ENCODE measurements around the gene SLC9A2. TPM values are rescaled to one million over a fixed set of nuclear protein-coding genes. Genes with fewer than 3 reads are reported as not detected.
A peak's percentile ranks its signal among the peaks of the same experiment; 100 is the strongest.

The SLC9A2 gene
- polyA plus RNA-seq, 3 donors from 2014 or later = not detected

DNA sequence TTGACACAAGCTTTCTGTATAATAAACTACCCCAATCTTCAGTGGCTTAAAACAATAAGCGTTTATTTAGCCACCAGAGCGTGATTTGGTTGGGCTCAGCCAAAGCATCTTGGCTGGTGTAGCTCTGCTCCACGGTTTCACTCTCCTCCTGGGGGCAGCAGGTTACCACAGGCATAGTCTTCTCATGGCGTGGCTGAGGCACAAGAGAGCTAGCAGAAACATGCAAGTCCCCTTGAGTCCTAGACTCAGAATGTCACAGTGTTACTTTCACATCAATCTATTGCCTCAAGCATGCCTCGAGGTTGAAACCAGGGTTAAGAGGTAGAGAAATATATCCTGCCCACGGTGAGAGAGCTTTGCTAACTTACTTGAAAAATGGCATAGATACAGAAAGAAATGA, 19.9 kb upstream of the SLC9A2 start:
- DNase-seq = no peak
- H3K4me1 Mint-ChIP-seq = peaks cover 28 to 37% of the 10 kb centered on the region in 2 donors
- peaks cover 0 to 4% (median 3%) of the 10 kb centered on the region in 3 donors for H3K36me3 Mint-ChIP-seq
- peaks cover 12 to 18% (median 16%) of the 10 kb centered on the region in 3 donors for H3K27me3 Mint-ChIP-seq (ENCODE audit: low read depth in 3 of 3)
- no peaks in the 10 kb centered on the region for H3K9me3 Mint-ChIP-seq
- peak overlapping the region in 1 of 5 donors; percentile 5 for H3K4me3 Mint-ChIP-seq
- no peak overlapping the region for H3K27ac Mint-ChIP-seq

GRCh38 chr2:102601730-102602129, 17.6 kb upstream of the SLC9A2 start:
- Mint-ChIP-seq H3K4me3 (peak overlapping the region; percentile 25 to 62 (median 25)), H3K27me3 (ENCODE audit: low read depth in 3 of 3) (peaks cover 9 to 16% (median 16%) of the 10 kb centered on the region in 3 donors), H3K9me3 (no peaks in the 10 kb centered on the region), H3K36me3 (peaks cover 0 to 4% (median 3%) of the 10 kb centered on the region in 3 donors), H3K27ac (peak overlapping the region in 1 of 6 donors; percentile 16), H3K4me1 (peaks cover 28 to 37% of the 10 kb centered on the region in 2 donors)
- peak; percentile 45 to 50 (median 49) for DNase-seq

GRCh38 chr2:102603904-102604303, 15.4 kb upstream of the SLC9A2 start:
- Mint-ChIP-seq H3K9me3 (no peaks in the 10 kb centered on the region), H3K4me3 (no peak overlapping the region), H3K4me1 (peaks cover 28 to 37% of the 10 kb centered on the region in 2 donors), H3K36me3 (peaks cover 0 to 4% (median 3%) of the 10 kb centered on the region in 3 donors), H3K27ac (no peak overlapping the region), H3K27me3 (ENCODE audit: low read depth in 3 of 3) (peaks cover 7 to 16% (median 15%) of the 10 kb centered on the region in 3 donors)
- no peak for DNase-seq

GRCh38 chr2:102604769-102605168, 14.6 kb upstream of the SLC9A2 start:
- no peak overlapping the region for H3K4me3 Mint-ChIP-seq
- peaks cover 7 to 17% (median 14%) of the 10 kb centered on the region in 3 donors for H3K27me3 Mint-ChIP-seq (ENCODE audit: low read depth in 3 of 3)
- peaks cover 0 to 4% (median 3%) of the 10 kb centered on the region in 3 donors for H3K36me3 Mint-ChIP-seq
- H3K27ac Mint-ChIP-seq = no peak overlapping the region
- DNase-seq = no peak
- peaks cover 28 to 32% of the 10 kb centered on the region in 2 donors for H3K4me1 Mint-ChIP-seq
- H3K9me3 Mint-ChIP-seq = no peaks in the 10 kb centered on the region

DNA sequence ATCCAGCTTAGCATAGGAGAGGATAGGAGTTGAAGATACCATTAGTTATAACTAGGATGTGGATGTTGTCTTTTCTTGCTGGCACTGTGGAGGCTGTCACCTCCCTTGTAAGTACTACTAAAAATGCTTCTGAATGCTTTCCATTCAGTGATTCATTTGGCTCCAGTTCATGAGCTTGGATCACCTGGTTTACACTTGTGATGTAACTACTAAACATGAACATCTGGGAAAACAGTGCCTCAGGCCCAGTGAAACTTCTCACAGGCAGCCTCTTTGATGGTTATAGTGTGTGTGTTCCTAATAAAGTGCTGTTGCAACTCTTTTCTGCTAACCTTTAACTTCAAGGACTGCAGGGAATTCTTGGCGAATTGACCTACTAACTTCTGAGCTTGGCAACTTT, 13.0 kb upstream of the SLC9A2 start:
- Mint-ChIP-seq H3K36me3 (peaks cover 0 to 3% (median 0%) of the 10 kb centered on the region in 3 donors), H3K27me3 (ENCODE audit: low read depth in 3 of 3) (peaks cover 3 to 13% (median 5%) of the 10 kb centered on the region in 3 donors), H3K27ac (no peak overlapping the region), H3K9me3 (no peaks in the 10 kb centered on the region), H3K4me3 (no peak overlapping the region), H3K4me1 (peaks cover 19 to 20% of the 10 kb centered on the region in 2 donors)
- no peak for DNase-seq

- Mint-ChIP-seq H3K9me3 (no peaks in the 10 kb centered on the region), H3K36me3 (no peaks in the 10 kb centered on the region), H3K4me1 (peaks cover 13 to 15% of the 10 kb centered on the region in 2 donors), H3K27ac (no peak overlapping the region), H3K27me3 (ENCODE audit: low read depth in 3 of 3) (peaks cover 9 to 27% (median 16%) of the 10 kb centered on the region in 3 donors), H3K4me3 (no peak overlapping the region)
- DNase-seq = peak; percentile 41 to 62 (median 53)
Observed at GRCh38 chr2:102615620-102616436, 3.5 kb upstream of the SLC9A2 start.

DNA sequence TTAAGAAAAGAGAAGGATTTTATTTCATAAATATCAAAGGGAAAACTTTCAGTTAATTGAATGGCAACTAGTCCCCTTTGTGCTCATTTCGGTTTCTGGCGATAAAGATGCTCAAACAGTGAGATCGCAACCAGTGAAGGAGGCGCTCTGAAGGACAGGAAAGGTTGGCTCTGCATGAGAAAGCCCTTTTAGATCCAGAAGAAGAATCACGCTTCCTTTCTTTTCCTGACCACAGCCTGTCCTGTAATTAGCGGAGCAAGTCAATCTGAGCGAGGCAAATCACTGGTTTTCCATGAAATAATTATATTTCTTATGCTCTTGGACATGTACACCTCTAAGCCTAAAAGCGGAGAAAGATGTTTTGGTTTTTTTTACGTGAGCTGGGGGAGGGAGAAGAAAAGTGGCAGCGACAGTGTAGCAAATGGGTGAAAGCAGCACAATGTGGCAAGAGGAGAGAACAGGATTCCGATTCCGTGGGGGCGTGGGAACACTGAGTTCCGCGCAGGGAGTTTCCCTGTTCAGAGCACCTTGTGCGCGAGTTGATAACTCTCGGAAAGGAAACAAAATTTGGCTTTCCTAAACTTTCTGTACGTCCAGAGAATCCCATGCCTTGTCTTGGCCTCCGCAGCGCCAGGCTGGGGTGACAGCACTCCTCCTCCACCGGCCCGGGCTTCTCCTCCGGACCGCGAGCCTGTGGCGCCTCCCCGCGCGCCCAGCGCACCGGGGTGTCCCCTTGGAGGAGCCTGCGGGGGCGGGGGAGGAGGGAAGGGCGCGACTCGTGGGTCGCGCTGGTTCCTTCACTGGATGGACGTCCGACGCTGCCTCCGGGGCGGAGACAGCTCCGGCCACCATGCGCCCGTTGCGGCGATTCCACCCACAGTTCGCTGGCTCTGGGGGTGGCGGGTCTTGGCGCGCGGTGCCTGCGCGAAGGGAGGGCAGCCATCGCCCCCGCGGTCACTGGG, 620 bp upstream of the SLC9A2 start:
- Mint-ChIP-seq H3K4me1 (peaks cover 13 to 15% of the 10 kb centered on the region in 2 donors), H3K27me3 (ENCODE audit: low read depth in 3 of 3) (peaks cover 13 to 30% (median 22%) of the 10 kb centered on the region in 3 donors), H3K27ac (no peak overlapping the region), H3K36me3 (no peaks in the 10 kb centered on the region), H3K4me3 (peak overlapping the region; percentile 60 to 96 (median 67)), H3K9me3 (no peaks in the 10 kb centered on the region)
- DNase-seq = peak in 1 of 3 donors; percentile 8

GRCh38 chr2:102620332-102620731, 979 bp downstream of the SLC9A2 start:
- H3K4me1 Mint-ChIP-seq = peaks cover 13 to 15% of the 10 kb centered on the region in 2 donors
- H3K27me3 Mint-ChIP-seq (ENCODE audit: low read depth in 3 of 3) = peaks cover 14 to 30% (median 22%) of the 10 kb centered on the region in 3 donors
- no peaks in the 10 kb centered on the region for H3K9me3 Mint-ChIP-seq
- H3K4me3 Mint-ChIP-seq = peak overlapping the region; percentile 44 to 74 (median 66)
- H3K27ac Mint-ChIP-seq = no peak overlapping the region
- DNase-seq = no peak
- no peaks in the 10 kb centered on the region for H3K36me3 Mint-ChIP-seq

DNA sequence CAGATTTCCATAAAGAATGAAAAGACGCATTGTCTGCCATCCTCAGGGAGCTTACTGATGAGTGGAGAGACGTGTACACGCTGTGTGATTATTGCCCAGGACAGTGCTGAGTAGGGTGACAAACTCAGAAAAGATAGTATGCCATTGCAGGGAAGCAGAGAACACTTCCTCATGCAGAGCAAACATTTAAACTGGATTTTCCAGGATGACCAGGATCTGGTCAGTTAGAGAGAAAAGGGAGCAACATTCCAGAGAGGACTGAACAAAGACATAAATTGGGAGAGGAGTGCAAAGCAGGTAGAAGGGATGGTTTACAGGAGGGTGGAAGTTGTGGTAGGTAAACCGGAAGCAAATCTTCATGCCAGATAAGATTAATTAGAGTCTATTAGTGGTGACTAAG, 2.3 kb downstream of the SLC9A2 start:
- Mint-ChIP-seq H3K27ac (no peak overlapping the region), H3K4me1 (peaks cover 13 to 15% of the 10 kb centered on the region in 2 donors), H3K9me3 (no peaks in the 10 kb centered on the region), H3K27me3 (ENCODE audit: low read depth in 3 of 3) (peaks cover 14 to 33% (median 22%) of the 10 kb centered on the region in 3 donors), H3K36me3 (no peaks in the 10 kb centered on the region), H3K4me3 (no peak overlapping the region)
- DNase-seq = no peak

GRCh38 chr2:102622646-102623045, 3.3 kb downstream of the SLC9A2 start:
- Mint-ChIP-seq H3K9me3 (no peaks in the 10 kb centered on the region), H3K4me1 (peaks cover 13 to 15% of the 10 kb centered on the region in 2 donors), H3K27ac (no peak overlapping the region), H3K36me3 (no peaks in the 10 kb centered on the region), H3K4me3 (no peak overlapping the region), H3K27me3 (ENCODE audit: low read depth in 3 of 3) (peaks cover 11 to 31% (median 19%) of the 10 kb centered on the region in 3 donors)
- no peak for DNase-seq

DNA sequence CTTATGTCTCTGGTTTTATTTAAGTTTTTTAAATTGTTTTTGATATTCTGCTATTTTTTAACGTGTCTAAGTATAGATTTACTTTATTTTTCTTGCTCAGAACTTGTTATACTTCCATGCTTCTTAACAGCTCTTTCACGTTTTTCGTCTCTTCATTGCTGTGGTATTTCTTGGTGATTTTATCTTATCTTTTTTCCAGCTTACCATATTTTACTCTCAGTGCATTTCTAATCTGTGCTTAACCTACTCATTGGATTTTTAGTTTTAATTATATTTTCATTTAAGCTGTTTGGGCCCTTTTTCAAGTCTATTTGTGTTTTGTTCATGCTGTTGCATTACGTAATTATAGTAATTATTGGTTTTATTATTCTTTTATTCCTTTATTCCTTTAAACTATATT, 11.1 kb downstream of the SLC9A2 start:
- Mint-ChIP-seq H3K4me3 (no peak overlapping the region), H3K36me3 (no peaks in the 10 kb centered on the region), H3K27ac (no peak overlapping the region), H3K4me1 (no peaks in the 10 kb centered on the region), H3K9me3 (peaks cover 0 to 2% (median 0%) of the 10 kb centered on the region in 6 donors), H3K27me3 (ENCODE audit: low read depth in 3 of 3) (peaks cover 2 to 6% (median 3%) of the 10 kb centered on the region in 3 donors)
- no peak for DNase-seq

- Mint-ChIP-seq H3K4me1 (no peaks in the 10 kb centered on the region), H3K27ac (no peak overlapping the region), H3K27me3 (ENCODE audit: low read depth in 3 of 3) (peaks cover 0 to 9% (median 2%) of the 10 kb centered on the region in 3 donors), H3K9me3 (peaks cover 0 to 2% (median 0%) of the 10 kb centered on the region in 6 donors), H3K36me3 (no peaks in the 10 kb centered on the region), H3K4me3 (no peak overlapping the region)
- no peak for DNase-seq
Observed at GRCh38 chr2:102632380-102633175, 13.2 kb downstream of the SLC9A2 start.

GRCh38 chr2:102634831-102635241, 15.5 kb downstream of the SLC9A2 start:
- peaks cover 0 to 4% (median 0%) of the 10 kb centered on the region in 3 donors for H3K27me3 Mint-ChIP-seq (ENCODE audit: low read depth in 3 of 3)
- DNase-seq = no peak
- peaks cover 0 to 2% (median 0%) of the 10 kb centered on the region in 6 donors for H3K9me3 Mint-ChIP-seq
- H3K4me3 Mint-ChIP-seq = no peak overlapping the region
- H3K27ac Mint-ChIP-seq = no peak overlapping the region
- no peaks in the 10 kb centered on the region for H3K4me1 Mint-ChIP-seq
- H3K36me3 Mint-ChIP-seq = no peaks in the 10 kb centered on the region
